K562 (cell line): ENCODE measurements around the gene MDC1. TPM values are rescaled to one million over a fixed set of nuclear protein-coding genes. Genes with fewer than 3 reads are reported as not detected.
A peak's percentile ranks its signal among the peaks of the same experiment; 100 is the strongest.

ENCODE experiments used
- ARID2 ChIP-seq: fragments of 450-650 bp; IDR thresholded peaks from 2 replicates; pipeline ENCODE4 v1.6.1; 2017; ENCODE audit warnings: antibody characterized with exemption, mild to moderate bottlenecking
- BCOR ChIP-seq: fragments of 450-650 bp; IDR thresholded peaks from 2 replicates; pipeline ENCODE4 v1.6.1; 2016
- CBFB ChIP-seq: sonication (generic); formaldehyde crosslinking; IDR thresholded peaks from 2 replicates; pipeline ENCODE4 v1.4.0; 2020; ENCODE audit warnings: mild to moderate bottlenecking, missing genetic modification reagents
- CBX1 ChIP-seq: sonication (generic); IDR thresholded peaks from 2 replicates; pipeline ENCODE4 v1.6.1; 2016; ENCODE audit warnings: antibody characterized with exemption, low read depth, mild to moderate bottlenecking
- KAT7 ChIP-seq: sonication (generic); formaldehyde crosslinking; IDR thresholded peaks from 2 replicates; pipeline ENCODE4 v1.8.0; 2022; ENCODE audit warnings: missing genetic modification reagents, mild to moderate bottlenecking, borderline replicate concordance
- KAT8 ChIP-seq: fragments of 450-650 bp; IDR thresholded peaks from 2 replicates; pipeline ENCODE4 v1.6.1; 2016; ENCODE audit warnings: low read depth, mild to moderate bottlenecking
- KDM4B ChIP-seq, 2 experiments: fragments of 450-650 bp in 1 of 2; sonication (generic) in 1 of 2; IDR thresholded peaks; 2 replicates each; pipeline ENCODE4 v1.6.1; 2016 to 2017; ENCODE audit warnings: borderline replicate concordance in 2 of 2, antibody characterized with exemption in 1 of 2, low read depth in 1 of 2, mild to moderate bottlenecking in 1 of 2
- KHSRP ChIP-seq: fragments of 450-650 bp; IDR thresholded peaks from 2 replicates; pipeline ENCODE4 v1.6.1; 2017
- KLF1 ChIP-seq: fragments of 450-650 bp; IDR thresholded peaks from 2 replicates; pipeline ENCODE4 v1.6.1; 2016; ENCODE audit warnings: missing genetic modification characterization, missing compliant biosample characterization
- LARP7 ChIP-seq: fragments of 450-650 bp; IDR thresholded peaks from 2 replicates; pipeline ENCODE4 v1.6.1; 2016
- SMAD4 ChIP-seq: fragments of 250-450 bp; sonication (Bioruptor Pico); conservative IDR thresholded peaks from 2 replicates; pipeline ENCODE4 v1.8.0; 2021; ENCODE audit warnings: inconsistent platforms, mild to moderate bottlenecking, moderate library complexity
- SMARCA4 ChIP-seq: fragments of 450-650 bp; IDR thresholded peaks from 2 replicates; pipeline ENCODE4 v1.6.1; 2016
- ZC3H8 ChIP-seq: fragments of 450-650 bp; IDR thresholded peaks from 2 replicates; pipeline ENCODE4 v1.6.1; 2017
- ZNF3 ChIP-seq: fragments of 250-450 bp; sonication (Bioruptor Pico); IDR thresholded peaks from 2 replicates; pipeline ENCODE4 v1.5.0; 2021; ENCODE audit warnings: mild to moderate bottlenecking, moderate library complexity
- ZNF449 ChIP-seq: fragments of 250-450 bp; sonication (Bioruptor Pico); IDR thresholded peaks from 2 replicates; pipeline ENCODE4 v1.8.0; 2022; ENCODE audit warnings: moderate library complexity, mild to moderate bottlenecking, inconsistent platforms
- ZNF668 ChIP-seq: fragments of 250-450 bp; sonication (Bioruptor Pico); IDR thresholded peaks from 2 replicates; pipeline ENCODE4 v1.8.0; 2022; ENCODE audit warnings: mild to moderate bottlenecking, inconsistent platforms
- polyA plus RNA-seq, 8 experiments: library from polyadenylated mRNA; depleted of rRNA in 4 of 8; stranded (reverse) in 5 of 8; unstranded in 3 of 8; fragments of >200 nt; fragmentation: Nextera tagmentation in 2 of 8; fragmentation: Illumina TruSeq in 1 of 8; extraction: Ambion mirVana in 2 of 8; extraction: Trizol in 1 of 8; gene quantifications; 2 replicates each; pipeline versions ENCODE4 v1.2.1 to v1.2.3, GENCODE V29; 2011 to 2014; ENCODE audit warnings: inconsistent platforms in 1 of 8, missing spikeins in 1 of 8
- total RNA-seq, 7 experiments: library from RNA; depleted of rRNA in 6 of 7; stranded (reverse); fragments of >200 nt in 6 of 7; fragmentation: Illumina TruSeq in 2 of 7; extraction: Trizol in 2 of 7; gene quantifications; 2 replicates each; pipeline versions ENCODE4 v1.2.1 to v1.2.3, GENCODE V29; 2011 to 2021; ENCODE audit warnings: low replicate concordance in 1 of 7
- TF ChIP-seq, protein P1 (sequence below): fragments of 250-450 bp; sonication (Bioruptor Pico); IDR thresholded peaks from 2 replicates; pipeline ENCODE4 v1.4.0; 2020
- TF ChIP-seq, protein P2 (sequence below): fragments of 450-650 bp; conservative IDR thresholded peaks from 2 replicates; pipeline ENCODE4 v1.6.1; 2016; ENCODE audit warnings: missing genetic modification characterization, low read depth, mild to moderate bottlenecking, missing compliant biosample characterization, moderate library complexity
- TF ChIP-seq, protein P3 (sequence below): fragments of 450-650 bp; formaldehyde crosslinking; IDR thresholded peaks from 2 replicates; pipeline ENCODE4 v1.4.0; 2020; ENCODE audit warnings: mild to moderate bottlenecking, moderate library complexity

Gene MDC1
- total and polyA plus RNA-seq, 9 of the 15 experiments (the other 6 are each of a cell fraction or from before 2014, with no cell fraction given): 8.2 to 114 (median 20.0) TPM

DNA sequence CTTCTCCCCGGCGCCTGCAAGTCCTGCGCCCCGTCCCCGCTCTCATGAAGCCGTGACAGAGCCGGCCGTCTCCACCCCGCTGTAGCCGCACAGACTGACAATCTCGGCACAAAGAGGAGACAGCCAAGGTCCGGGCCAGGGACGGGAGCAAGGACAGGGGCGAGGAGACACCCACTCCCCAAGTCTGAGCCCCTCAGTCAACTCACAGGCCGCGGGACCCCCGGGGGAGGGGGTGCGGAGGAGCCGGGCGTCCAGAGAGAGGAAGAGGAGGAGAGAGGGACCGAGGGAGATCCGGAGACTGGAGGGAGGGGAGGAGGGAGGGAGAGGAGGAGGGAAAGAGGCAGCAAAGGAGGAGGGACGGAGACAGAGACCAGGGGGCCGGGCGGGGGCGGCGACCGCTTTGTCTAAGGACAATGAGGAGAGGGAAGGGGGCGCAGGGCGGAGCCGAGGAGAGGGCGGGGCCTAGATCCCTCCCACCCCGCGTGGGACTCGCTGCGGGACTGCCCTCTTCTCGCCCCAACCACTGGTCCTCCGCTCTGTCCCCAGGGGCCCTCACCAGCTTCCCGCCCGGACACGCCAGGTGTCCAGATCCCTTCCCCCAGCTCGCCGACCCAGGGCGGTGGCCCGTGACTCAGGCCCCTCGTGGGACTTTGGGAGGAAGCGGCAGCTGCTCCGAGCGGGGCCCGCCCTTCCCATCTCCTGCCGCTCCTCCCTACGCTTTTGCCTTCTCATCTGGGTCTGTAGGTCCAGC, 30.0 kb downstream of the MDC1 start (continued):
- TF ChIP-seq, protein P1, sequence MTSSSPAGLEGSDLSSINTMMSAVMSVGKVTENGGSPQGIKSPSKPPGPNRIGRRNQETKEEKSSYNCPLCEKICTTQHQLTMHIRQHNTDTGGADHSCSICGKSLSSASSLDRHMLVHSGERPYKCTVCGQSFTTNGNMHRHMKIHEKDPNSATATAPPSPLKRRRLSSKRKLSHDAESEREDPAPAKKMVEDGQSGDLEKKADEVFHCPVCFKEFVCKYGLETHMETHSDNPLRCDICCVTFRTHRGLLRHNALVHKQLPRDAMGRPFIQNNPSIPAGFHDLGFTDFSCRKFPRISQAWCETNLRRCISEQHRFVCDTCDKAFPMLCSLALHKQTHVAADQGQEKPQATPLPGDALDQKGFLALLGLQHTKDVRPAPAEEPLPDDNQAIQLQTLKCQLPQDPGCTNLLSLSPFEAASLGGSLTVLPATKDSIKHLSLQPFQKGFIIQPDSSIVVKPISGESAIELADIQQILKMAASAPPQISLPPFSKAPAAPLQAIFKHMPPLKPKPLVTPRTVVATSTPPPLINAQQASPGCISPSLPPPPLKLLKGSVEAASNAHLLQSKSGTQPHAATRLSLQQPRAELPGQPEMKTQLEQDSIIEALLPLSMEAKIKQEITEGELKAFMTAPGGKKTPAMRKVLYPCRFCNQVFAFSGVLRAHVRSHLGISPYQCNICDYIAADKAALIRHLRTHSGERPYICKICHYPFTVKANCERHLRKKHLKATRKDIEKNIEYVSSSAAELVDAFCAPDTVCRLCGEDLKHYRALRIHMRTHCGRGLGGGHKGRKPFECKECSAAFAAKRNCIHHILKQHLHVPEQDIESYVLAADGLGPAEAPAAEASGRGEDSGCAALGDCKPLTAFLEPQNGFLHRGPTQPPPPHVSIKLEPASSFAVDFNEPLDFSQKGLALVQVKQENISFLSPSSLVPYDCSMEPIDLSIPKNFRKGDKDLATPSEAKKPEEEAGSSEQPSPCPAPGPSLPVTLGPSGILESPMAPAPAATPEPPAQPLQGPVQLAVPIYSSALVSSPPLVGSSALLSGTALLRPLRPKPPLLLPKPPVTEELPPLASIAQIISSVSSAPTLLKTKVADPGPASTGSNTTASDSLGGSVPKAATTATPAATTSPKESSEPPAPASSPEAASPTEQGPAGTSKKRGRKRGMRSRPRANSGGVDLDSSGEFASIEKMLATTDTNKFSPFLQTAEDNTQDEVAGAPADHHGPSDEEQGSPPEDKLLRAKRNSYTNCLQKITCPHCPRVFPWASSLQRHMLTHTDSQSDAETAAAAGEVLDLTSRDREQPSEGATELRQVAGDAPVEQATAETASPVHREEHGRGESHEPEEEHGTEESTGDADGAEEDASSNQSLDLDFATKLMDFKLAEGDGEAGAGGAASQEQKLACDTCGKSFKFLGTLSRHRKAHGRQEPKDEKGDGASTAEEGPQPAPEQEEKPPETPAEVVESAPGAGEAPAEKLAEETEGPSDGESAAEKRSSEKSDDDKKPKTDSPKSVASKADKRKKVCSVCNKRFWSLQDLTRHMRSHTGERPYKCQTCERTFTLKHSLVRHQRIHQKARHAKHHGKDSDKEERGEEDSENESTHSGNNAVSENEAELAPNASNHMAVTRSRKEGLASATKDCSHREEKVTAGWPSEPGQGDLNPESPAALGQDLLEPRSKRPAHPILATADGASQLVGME: peak; percentile 50
- TF ChIP-seq SMARCA4 (peak; percentile 63), ZNF449 (no peak), ARID2 (0 out of 2 replicates have a peak, but pooled peaks have one; percentile 15), KAT7 (CRISPR knock-in tag) (peak; percentile 70; the same call in 1 of the 2 replicates), ZNF3 (CRISPR knock-in tag) (no peak), KLF1 (tag) (peak; percentile 97; the same call in 1 of the 2 replicates), LARP7 (peak; percentile 49; the same call in 1 of the 2 replicates), CBFB (CRISPR knock-in tag) (no peak; the same call in 1 of the 2 replicates), ZNF668 (CRISPR knock-in tag) (no peak), KHSRP (no peak), BCOR (peak; percentile 63; the same call in 1 of the 2 replicates), KAT8 (no peak), CBX1 (peak; percentile 17; the same call in 1 of the 2 replicates), SMAD4 (peak; percentile 83; the same call in 1 of the 2 replicates), ZC3H8 (0 out of 2 replicates have a peak, but pooled peaks have one; percentile 6), KDM4B (IDR thresholded peaks at IDR 0.05; ENCODE audit: borderline replicate concordance in 2 of 2, low read depth in 1 of 2) (peak in 1 of 2 experiments; percentile 81; a peak in 2 of 4 replicates)
- TF ChIP-seq, protein P2, sequence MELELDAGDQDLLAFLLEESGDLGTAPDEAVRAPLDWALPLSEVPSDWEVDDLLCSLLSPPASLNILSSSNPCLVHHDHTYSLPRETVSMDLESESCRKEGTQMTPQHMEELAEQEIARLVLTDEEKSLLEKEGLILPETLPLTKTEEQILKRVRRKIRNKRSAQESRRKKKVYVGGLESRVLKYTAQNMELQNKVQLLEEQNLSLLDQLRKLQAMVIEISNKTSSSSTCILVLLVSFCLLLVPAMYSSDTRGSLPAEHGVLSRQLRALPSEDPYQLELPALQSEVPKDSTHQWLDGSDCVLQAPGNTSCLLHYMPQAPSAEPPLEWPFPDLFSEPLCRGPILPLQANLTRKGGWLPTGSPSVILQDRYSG (tag): no peak
- TF ChIP-seq, protein P3, sequence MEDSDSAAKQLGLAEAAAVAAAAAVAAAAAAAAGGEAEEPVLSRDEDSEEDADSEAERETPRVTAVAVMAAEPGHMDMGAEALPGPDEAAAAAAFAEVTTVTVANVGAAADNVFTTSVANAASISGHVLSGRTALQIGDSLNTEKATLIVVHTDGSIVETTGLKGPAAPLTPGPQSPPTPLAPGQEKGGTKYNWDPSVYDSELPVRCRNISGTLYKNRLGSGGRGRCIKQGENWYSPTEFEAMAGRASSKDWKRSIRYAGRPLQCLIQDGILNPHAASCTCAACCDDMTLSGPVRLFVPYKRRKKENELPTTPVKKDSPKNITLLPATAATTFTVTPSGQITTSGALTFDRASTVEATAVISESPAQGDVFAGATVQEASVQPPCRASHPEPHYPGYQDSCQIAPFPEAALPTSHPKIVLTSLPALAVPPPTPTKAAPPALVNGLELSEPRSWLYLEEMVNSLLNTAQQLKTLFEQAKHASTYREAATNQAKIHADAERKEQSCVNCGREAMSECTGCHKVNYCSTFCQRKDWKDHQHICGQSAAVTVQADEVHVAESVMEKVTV (CRISPR knock-in tag): no peak
